ENCODE measurements around the gene SEMA3D. TPM values are rescaled to one million over a fixed set of nuclear protein-coding genes. Genes with fewer than 3 reads are reported as not detected.
"Not testable (repeated sequence)": the region's sequence is repeated elsewhere in the genome, so short reads cannot be mapped to it uniquely, and the experiment has no call there.

SEMA3D gene
- total RNA-seq, 3 donors from 2014 or later, result 1.5 to 5.4 (median 2.1) TPM

DNA sequence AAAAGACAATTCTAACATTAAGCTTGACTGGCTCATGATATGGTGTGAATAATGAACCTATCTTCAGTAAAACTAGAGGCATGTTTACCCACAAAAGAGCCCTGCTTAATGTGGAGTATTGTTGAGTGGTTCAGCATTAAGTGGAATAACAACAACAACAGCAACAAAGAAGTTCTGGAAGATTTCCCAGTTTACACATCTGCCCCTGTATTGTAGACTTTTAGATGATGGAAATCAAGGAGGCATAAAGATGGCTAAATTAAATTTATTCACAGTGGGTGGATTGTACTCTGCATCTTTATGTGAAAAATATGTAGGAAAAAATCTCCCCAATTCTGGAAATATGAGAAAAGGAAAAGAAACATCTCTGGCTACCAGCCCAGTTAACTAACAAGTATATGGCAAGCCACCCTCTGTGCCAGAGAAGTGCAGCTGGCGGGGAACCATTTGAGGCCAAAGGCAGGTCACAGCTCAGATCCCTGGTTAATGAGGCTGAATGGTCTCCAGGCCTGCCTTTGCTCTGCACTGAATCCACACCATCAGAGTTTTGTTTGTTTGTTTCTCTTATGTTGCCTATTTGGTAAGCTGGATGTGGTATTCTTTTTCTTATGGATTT, 186.0 kb downstream of the SEMA3D start:
- Histone ChIP-seq H3K36me3 (ENCODE audit: low read depth) (no peaks in the 10 kb centered on the region), H3K4me3 (no peak overlapping the region), H3K4me1 (ENCODE audit: low read depth) (no peaks in the 10 kb centered on the region), H3K9me3 (no peaks in the 10 kb centered on the region)
- DNase-seq (no peak), ATAC-seq (no peak)
- TF ChIP-seq CTCF (IDR thresholded peaks at IDR 0.05), result no peak
- intact Hi-C loops (cut with DNase I, micrococcal nuclease), result no loop called here

DNA sequence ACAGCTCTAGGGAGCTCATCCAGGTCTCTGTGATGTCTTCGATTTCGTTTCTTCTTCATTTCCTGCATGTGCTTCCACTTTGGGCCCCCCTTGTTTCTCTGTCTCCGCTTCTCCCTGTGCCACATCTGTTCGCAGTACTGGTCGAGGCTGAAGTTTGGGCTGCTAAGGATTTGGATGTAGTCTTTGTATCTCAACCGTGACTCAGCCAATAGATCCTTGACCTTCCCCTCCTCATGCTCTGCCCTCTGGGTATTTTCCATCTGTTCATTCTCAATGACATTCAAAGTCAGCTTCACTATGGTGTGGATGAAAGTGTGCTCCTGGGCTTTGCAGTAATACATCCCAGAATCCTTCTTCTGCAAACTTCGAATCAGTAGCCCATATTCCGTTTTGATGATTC, 187.4 kb downstream of the SEMA3D start:
- DNase-seq (no peak), ATAC-seq (no peak)
- TF ChIP-seq CTCF (IDR thresholded peaks at IDR 0.05), result no peak
- Histone ChIP-seq H3K4me3 (no peak overlapping the region), H3K4me1 (ENCODE audit: low read depth) (no peaks in the 10 kb centered on the region), H3K9me3 (no peaks in the 10 kb centered on the region), H3K36me3 (ENCODE audit: low read depth) (no peaks in the 10 kb centered on the region)
- intact Hi-C loops (cut with DNase I, micrococcal nuclease), result no loop called here

GRCh38 chr7:84998665-84999064, 188.2 kb downstream of the SEMA3D start:
- TF ChIP-seq CTCF (IDR thresholded peaks at IDR 0.05), result no peak
- DNase-seq (no peak), ATAC-seq (no peak)
- H3K4me1 ChIP-seq (ENCODE audit: low read depth), result no peaks in the 10 kb centered on the region
- H3K4me3 ChIP-seq, result no peak overlapping the region
- intact Hi-C loops (cut with DNase I, micrococcal nuclease), result no loop called here
- H3K9me3 ChIP-seq, result no peaks in the 10 kb centered on the region
- H3K36me3 ChIP-seq (ENCODE audit: low read depth), result no peaks in the 10 kb centered on the region

DNA sequence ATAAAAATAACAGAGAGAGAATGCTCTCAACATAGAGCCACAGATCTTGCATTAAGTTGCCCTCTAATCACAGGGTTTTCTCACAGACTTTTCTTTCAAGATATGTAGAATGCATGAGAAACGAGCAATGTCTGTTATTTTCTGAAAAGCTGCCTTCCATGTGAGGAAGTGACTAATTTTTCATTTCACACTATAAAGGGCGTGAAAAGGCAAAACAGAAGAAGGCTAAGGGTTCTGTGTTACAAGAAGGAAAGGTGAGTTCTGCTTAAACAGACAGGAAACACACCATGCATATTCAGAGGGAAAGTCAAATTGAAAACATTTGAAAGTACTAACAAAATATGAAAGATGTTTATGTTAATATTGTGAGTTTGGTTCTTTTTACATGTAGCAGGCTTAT, 189.2 kb downstream of the SEMA3D start:
- no peak overlapping the region for H3K4me3 ChIP-seq
- H3K4me1 ChIP-seq (ENCODE audit: low read depth), result no peaks in the 10 kb centered on the region
- DNase-seq (no peak), ATAC-seq (no peak)
- H3K9me3 ChIP-seq, result no peaks in the 10 kb centered on the region
- TF ChIP-seq CTCF (IDR thresholded peaks at IDR 0.05), result no peak
- no peaks in the 10 kb centered on the region for H3K36me3 ChIP-seq (ENCODE audit: low read depth)
- intact Hi-C loops (cut with DNase I, micrococcal nuclease), result no loop called here

DNA sequence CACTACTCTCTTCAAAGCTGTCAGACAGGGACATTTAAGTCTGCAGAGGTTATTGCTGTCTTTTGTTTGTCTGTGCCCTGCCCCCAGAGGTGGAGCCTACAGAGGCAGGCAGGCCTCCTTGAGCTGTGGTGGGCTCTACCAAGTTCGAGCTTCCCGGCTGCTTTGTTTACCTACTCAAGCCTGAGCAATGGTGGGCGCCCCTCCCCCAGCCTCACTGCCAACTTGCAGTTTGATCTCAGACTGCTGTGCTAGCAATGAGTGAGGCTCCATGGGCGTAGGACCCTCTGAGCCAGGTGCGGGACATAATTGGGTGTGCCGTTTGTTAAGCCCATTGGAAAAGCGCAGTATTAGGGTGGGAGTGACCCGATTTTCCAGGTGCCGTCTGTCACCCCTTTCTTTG, 193.9 kb downstream of the SEMA3D start:
- H3K4me1 ChIP-seq (ENCODE audit: low read depth); ATAC-seq; intact Hi-C loops (cut with DNase I, micrococcal nuclease); H3K36me3 ChIP-seq (ENCODE audit: low read depth); DNase-seq; H3K9me3 ChIP-seq; H3K4me3 ChIP-seq: not testable (repeated sequence)

DNA sequence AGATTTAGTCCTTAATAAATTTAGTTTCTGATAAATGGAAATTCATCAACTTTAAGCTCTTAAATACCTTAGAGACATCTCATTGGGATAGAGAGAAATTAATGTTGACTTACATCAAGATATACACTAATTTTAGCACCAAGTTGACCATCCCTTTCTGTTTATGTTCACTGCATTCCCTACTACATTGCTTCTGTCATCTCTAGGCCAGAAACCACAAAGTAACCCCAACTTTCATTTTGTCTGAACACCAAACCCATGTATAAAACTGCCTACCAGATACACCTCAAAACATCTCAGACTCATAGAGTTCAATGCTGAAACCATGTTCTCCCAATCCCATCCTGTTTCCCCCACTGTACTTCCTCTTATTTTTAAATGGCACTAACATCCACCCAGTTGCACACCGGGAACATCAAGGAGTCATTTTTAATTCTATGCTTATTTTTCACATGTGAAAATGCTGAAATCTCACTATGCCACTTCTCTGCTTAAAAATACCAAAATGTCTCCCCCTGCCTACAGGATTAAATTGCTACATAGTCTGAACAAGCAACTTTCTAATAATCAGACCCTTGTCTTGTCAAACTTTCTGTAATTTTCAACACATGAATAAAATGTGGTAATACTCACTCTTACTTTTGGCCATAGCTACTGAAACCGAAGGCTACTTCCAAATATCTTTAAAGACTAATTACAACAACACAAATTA, 201.6 kb downstream of the SEMA3D start:
- no peaks in the 10 kb centered on the region for H3K36me3 ChIP-seq (ENCODE audit: low read depth)

More for the DNA sequence above, 201.6 kb downstream of the SEMA3D start:
- intact Hi-C loops (cut with DNase I, micrococcal nuclease), result no loop called here
- Histone ChIP-seq H3K4me1 (ENCODE audit: low read depth) (no peaks in the 10 kb centered on the region), H3K9me3 (no peaks in the 10 kb centered on the region), H3K4me3 (no peak overlapping the region)
- no peak for ATAC-seq
- TF ChIP-seq CTCF (IDR thresholded peaks at IDR 0.05), result no peak
- no peak for DNase-seq
